OCI-LY1 (cell line): ENCODE results near the gene CFAP251.
A peak's percentile ranks its signal among the peaks of the same experiment; 100 is the strongest.

Experiments
- H2AFZ ChIP-seq: fragments of 200-600 bp; sonication (generic), shearing (Covaris generic); 2 replicates; pipeline ENCODE4 v1.6.0; 2014; ENCODE audit warnings: antibody characterized with exemption, mild to moderate bottlenecking, low read length
- H3F3A ChIP-seq: fragments of 200-600 bp; sonication (generic), shearing (Covaris generic); 2 replicates; pipeline ENCODE4 v1.6.0; 2014; ENCODE audit warnings: mild to moderate bottlenecking, antibody characterized with exemption, low read length, moderate library complexity; ENCODE audit not compliant: insufficient read depth
- H3K27ac ChIP-seq: fragments of 200-600 bp; sonication (generic); 2 replicates; pipeline ENCODE4 v1.5.1; 2014; ENCODE audit warnings: low read length, mixed run types, mild to moderate bottlenecking, low read depth; ENCODE audit not compliant: poor library complexity, severe bottlenecking
- H3K27me3 ChIP-seq: fragments of 200-600 bp; sonication (generic); 2 replicates; pipeline ENCODE4 v1.6.0; 2014; ENCODE audit warnings: antibody characterized with exemption, mild to moderate bottlenecking, low read length, moderate library complexity; ENCODE audit not compliant: insufficient read depth
- H3K36me3 ChIP-seq: fragments of 200-600 bp; sonication (generic); 2 replicates; pipeline ENCODE4 v1.6.1; 2014; ENCODE audit warnings: mild to moderate bottlenecking, antibody characterized with exemption, low read length, moderate library complexity, mixed read lengths; ENCODE audit not compliant: insufficient read depth
- H3K4me1 ChIP-seq: fragments of 200-600 bp; sonication (generic); 2 replicates; pipeline ENCODE4 v1.5.1; 2014; ENCODE audit warnings: mild to moderate bottlenecking, low read length, moderate library complexity; ENCODE audit not compliant: insufficient read depth, severe bottlenecking
- H3K4me2 ChIP-seq: fragments of 200-600 bp; sonication (generic), shearing (Covaris generic); 2 replicates; pipeline ENCODE4 v1.6.1; 2014; ENCODE audit warnings: low read length
- H3K4me3 ChIP-seq: fragments of 200-600 bp; sonication (generic); 2 replicates; pipeline ENCODE4 v1.5.1; 2014; ENCODE audit warnings: low read length, low read depth, mild to moderate bottlenecking, mixed read lengths; ENCODE audit not compliant: poor library complexity, severe bottlenecking
- H3K79me2 ChIP-seq: fragments of 200-600 bp; shearing (Covaris generic); 2 replicates; pipeline ENCODE4 v1.6.1; 2016; ENCODE audit warnings: mixed run types, low read length, mixed read lengths; ENCODE audit not compliant: insufficient read depth
- H3K9ac ChIP-seq: fragments of 200-600 bp; sonication (generic), shearing (Covaris generic); 2 replicates; pipeline ENCODE4 v1.6.1; 2014; ENCODE audit warnings: mild to moderate bottlenecking, low read length, mixed read lengths
- H3K9me2 ChIP-seq: fragments of 200-600 bp; sonication (generic), shearing (Covaris generic); 2 replicates; pipeline ENCODE4 v1.6.1; 2014; ENCODE audit warnings: low read depth, mild to moderate bottlenecking, low read length, mixed read lengths
- H3K9me3 ChIP-seq: fragments of 200-600 bp; shearing (Covaris generic); 2 replicates; pipeline ENCODE4 v1.6.1; 2014; ENCODE audit warnings: low read length, mixed read lengths
- H4K20me1 ChIP-seq: fragments of 200-600 bp; sonication (generic), shearing (Covaris generic); 2 replicates; pipeline ENCODE4 v1.6.0; 2016; ENCODE audit warnings: mild to moderate bottlenecking, low read length; ENCODE audit not compliant: insufficient read depth
- CTCF ChIP-seq: fragments of 200-600 bp; sonication (generic), shearing (Covaris generic); IDR thresholded peaks from 2 replicates; pipeline ENCODE4 v1.5.1; 2017; ENCODE audit warnings: mild to moderate bottlenecking, antibody characterized with exemption, low read length, moderate library complexity, mixed read lengths
- EZH2 ChIP-seq: fragments of 200-600 bp; sonication (generic), shearing (Covaris generic); IDR thresholded peaks from 2 replicates; pipeline ENCODE4 v1.8.0; 2017; ENCODE audit warnings: borderline replicate concordance, mixed run types, mild to moderate bottlenecking, antibody characterized with exemption, low read length, moderate library complexity, mixed read lengths

CFAP251 gene

GRCh38 chr12:122052285-122052684 lies 133.9 kb downstream of the CFAP251 start:
- no peaks in the 10 kb centered on the region for H3K27me3 ChIP-seq
- no peaks in the 10 kb centered on the region for H3K79me2 ChIP-seq
- no peaks in the 10 kb centered on the region for H3K9me2 ChIP-seq
- H3F3A ChIP-seq, result peaks cover 4% of the 10 kb centered on the region; the same call in 1 of the 2 replicates
- no peak overlapping the region for H3K9ac ChIP-seq
- H3K4me3 ChIP-seq, result no peak overlapping the region
- H4K20me1 ChIP-seq, result no peaks in the 10 kb centered on the region
- no peaks in the 10 kb centered on the region for H3K9me3 ChIP-seq
- H3K27ac ChIP-seq, result peak overlapping the region; percentile 27
- no peak overlapping the region for H3K4me2 ChIP-seq
- no peak overlapping the region for H2AFZ ChIP-seq
- H3K4me1 ChIP-seq, result peaks cover 7% of the 10 kb centered on the region
- peaks cover 67% of the 10 kb centered on the region for H3K36me3 ChIP-seq
- TF ChIP-seq EZH2, result no peak
- TF ChIP-seq CTCF, result no peak
